ENCODE data around the gene PRKAA1. TPM values are rescaled to one million over a fixed set of nuclear protein-coding genes. Genes with fewer than 3 reads are reported as not detected.

The PRKAA1 gene
- 63.7 and 75.9 TPM in 2 replicates for total RNA-seq (2014; rRNA removed; shearing (Covaris generic))

DNA sequence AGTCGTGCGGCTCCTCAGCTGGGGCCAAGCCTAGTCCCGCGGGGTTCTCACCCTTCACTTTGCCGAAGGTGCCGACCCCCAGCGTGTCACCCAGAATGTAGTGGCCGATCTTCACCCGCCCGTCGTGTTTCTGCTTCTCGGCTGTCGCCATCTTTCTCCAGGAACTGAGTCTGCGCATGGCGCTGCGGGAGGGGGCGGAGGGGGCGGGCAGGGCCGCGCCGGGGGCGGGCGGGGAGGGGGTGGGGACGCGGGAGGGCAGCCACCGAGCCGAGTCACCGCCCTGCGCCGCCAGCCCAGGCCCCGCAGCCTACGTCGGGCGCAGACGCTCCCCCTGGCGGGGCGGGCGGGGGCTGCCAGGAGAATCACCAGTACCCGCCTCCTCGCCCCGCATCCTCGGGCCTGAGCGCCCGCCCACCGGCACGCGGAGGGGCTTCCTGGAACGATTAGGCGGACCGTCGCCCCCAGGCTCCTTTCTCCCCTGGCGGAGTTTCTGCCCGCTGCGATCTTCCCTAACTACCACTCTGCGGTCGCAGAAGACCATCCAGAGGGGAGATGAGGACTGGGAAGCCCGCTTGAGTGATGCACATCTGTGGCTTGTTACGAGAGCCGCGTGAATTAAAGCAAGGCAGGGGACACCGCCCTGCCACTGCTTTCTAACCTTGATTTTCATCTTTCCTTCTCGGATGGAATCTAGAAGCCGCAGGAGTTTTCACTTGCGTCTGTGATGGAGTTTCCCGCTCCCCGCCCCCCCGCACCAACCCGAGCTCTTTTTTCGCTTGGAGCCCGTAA, at the start of gene PRKAA1:
PRKAA1 (minus strand) TSS at position 363 of the 789 bp plus-strand sequence; CDS start at position 178, 185 bp downstream.
- peak; percentile 84 for DNase-seq (ENCODE audit: low read depth)

DNA sequence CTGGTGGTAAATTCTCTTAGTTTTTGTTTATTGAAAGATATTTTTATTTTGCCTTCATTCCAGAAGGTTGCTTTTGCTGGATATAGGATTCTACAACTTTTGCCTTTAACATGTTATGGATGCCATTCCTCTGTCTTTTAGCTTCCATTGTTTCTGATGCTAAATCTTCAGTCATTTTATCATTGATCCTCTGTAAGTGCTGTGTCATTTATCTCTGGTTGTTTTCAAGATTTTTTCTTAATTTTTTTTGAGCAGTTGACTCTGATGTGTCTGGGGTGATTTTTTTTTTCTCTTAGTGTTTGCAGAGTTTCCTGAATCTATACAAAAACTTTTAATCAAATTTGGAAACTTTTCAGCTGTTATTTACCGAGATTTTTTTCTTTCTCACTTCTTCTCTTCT, 49.4 kb upstream of the PRKAA1 start:
- DNase-seq (ENCODE audit: low read depth): no peak

DNA sequence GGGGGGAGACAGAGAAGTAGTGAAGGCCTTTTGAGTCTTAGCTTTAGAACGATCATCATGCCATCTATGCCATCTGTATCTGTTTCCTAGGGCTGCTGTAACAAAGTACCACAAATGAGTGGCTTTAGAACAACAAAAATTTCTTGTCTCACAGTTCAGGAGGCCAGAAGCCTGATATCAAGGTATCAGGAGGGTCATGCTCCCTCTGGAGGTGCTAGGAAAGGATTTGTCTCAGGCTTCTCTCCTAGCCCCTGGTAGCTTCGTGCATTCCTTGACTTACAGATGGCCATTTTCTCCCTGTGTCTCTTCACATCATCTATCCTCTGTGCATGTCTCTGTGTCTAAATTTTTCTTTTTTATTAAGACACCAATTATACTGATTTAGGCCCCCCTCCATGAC, 48.2 kb upstream of the PRKAA1 start:
- DNase-seq (ENCODE audit: low read depth): no peak

DNA sequence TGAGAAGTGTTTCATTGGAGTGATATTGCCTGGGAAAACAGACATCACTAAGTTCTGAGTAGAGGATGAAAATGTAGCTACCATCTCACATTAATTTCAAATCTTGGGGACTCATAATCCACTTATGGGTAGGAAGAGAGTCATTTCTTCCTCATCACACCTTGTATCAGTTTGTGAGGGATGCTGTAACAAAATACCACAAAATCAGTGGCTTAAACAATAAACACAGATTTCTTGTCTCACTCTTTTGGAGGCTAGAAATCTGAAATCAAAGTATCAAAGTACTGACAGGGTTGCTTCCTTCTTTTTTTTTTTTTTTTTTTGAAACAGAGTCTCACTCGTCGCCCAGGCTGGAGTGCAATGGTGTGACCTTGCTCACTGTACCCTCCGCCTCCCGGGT, 46.4 kb upstream of the PRKAA1 start:
- DNase-seq (ENCODE audit: low read depth): no peak

DNA sequence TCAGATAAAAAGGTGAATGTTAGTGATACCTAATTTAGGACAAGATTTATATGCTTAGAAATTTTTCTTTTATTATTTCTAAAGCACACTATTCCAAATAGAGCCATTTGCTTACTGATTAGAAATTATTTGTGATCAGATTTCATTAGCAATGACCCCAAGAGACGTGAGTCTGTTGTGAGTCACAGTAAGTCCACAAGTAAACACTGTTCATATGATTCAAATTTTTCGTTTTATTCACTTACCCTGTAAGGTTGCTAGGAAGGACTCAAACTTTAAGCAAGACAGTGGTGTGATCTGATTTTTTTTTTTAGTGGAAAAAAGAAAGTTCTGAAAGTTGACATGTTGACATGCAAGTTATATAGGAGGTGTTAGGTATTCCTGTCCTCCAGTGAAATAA, 44.2 kb upstream of the PRKAA1 start:
- DNase-seq (ENCODE audit: low read depth): peak; percentile 7

DNA sequence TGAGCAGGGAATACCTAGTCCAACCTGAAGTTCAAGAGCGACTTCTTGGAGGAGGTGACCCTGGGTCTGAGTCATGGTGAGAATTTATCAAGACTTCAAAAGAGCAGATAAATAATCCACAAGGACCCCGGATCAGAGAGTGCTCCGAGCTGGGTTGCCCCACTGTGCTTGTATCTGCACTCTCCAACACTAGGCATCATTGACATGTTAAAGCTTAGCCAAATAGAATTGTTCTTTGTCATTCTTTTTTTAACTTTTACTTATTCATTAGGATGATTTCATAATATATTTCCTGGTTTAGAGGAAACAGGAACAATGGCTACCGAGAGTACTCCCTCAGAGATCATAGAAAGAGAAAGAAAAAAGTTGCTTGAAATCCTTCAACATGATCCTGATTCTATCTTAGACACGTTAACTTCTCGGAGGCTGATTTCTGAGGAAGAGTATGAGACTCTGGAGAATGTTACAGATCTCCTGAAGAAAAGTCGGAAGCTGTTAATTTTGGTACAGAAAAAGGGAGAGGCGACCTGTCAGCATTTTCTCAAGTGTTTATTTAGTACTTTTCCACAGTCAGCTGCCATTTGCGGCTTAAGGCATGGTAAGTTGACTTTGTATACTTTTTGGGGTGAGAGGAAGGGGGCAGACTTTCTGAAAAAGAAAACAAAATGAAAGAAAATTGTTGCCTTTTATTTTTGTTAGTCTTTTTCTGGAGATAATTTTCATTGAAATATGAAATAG, 43.1 kb upstream of the PRKAA1 start, which contains the start of gene CARD6:
CARD6 (plus strand) TSS at position 300 of the 738 bp plus-strand sequence; CDS start at position 316, 16 bp downstream.
- DNase-seq (ENCODE audit: low read depth): peak; percentile 51

DNA sequence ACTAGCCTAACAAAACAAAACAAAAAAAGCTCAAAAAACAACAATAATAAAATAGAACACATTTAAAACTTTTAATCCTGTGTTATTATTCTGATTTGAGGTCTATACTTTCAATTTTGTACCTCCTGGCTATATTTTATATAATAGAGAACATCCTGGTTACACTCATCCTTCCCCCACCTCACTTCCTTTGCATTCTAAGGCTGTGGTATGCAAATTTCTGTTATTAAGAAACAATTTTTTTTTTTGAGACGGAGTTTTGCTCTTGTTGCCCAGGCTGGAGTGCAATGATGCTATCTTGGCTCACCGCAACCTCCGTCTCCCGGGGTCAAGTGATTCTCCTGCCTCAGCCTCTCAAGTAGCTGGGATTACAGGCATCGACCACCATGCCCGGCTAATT, 39.9 kb upstream of the PRKAA1 start:
- no peak for DNase-seq (ENCODE audit: low read depth)

DNA sequence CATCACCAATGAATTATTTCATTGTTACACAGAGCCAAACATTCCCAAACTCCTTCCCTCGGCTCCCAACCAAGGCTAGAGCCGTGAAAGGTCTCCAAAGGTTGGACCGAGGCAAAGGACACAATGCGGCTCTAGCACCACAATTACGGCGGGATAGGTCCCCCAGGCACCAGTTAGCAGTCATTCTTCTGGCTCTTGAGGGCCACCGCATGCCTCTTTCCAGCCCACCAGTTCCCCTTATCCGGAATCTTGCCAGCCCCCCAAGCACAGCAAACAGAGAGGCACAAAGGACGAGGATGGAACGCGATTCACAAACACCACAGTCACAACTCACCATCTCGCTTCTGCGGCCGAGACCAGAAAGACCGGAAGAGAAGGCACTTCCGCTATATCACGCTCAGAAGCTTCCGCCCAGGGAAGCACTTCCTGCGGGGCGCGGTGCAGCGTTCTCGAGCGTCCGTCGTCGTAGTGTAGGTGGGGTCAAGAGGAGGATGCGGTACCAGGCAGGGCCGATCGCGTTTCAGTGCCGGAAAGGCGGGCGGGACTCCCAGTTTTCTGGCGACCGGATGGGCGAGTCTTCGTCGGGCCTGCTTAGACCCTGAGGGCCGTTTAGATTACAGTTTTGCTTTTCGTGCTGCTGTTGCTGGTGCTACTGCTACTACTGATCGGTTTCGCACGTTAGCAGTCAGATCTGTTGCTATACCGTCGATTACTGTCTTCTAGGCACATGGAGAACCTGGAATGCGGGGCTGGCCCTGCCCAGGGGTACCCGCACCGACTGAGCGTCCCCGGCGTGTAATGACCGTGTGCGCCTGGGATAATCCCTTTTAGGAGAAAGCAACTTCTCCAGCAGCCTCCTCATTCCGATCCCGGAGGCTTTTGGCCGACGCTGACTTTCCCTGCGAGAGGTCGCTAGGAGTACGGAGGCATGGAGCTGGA, 36.9 kb upstream of the PRKAA1 start, which contains the start of gene RPL37:
RPL37 (minus strand) TSS at position 374 of the 939 bp plus-strand sequence; CDS start at position 337, 37 bp downstream.
- DNase-seq (ENCODE audit: low read depth): peak; percentile 96

DNA sequence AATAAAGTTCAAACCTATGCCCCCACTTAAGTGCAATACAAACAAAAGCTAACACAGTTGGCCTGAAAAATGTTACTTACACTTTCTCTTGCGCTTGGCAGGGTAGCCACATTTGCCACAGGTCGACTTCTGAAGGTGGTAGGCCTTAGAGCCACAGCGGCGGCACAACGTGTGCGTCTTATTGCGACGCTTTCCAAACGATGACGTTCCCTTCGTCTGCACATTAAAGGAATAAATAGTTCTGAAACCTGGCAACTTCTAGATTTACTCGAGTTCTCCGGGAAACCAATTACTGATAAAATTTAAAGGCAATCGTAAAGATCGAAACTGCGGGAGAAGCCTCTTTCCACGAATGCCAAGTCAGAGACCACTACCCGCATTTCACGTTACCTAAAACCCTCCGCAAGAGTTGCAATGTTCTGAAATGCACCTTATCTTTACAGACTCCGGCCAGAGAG, 36.2 kb upstream of the PRKAA1 start:
- DNase-seq (ENCODE audit: low read depth): peak; percentile 21

DNA sequence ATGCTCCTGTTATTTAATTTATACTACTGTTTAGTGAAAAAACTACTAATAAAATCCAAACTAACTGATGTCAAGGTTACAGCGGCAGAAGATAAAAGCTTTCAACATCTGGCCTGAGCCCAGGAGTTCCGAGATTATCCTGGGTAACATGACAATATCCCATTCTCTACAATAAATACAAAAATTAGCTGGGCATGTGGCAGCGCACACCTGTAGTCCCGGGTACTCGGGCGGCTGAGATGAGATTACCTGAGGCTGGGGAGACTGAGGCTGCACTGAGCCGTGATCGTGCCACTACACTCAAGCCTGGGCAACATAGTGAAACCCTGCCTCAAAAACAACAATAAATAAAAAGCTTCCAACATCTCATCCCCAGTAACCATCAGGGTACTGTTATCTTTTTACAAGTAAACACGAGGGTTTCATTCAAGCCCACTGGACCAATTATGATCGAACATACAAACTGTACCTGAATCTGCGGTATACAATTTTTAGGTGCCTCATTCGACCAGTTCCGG, 35.6 kb upstream of the PRKAA1 start:
- DNase-seq (ENCODE audit: low read depth): no peak

DNA sequence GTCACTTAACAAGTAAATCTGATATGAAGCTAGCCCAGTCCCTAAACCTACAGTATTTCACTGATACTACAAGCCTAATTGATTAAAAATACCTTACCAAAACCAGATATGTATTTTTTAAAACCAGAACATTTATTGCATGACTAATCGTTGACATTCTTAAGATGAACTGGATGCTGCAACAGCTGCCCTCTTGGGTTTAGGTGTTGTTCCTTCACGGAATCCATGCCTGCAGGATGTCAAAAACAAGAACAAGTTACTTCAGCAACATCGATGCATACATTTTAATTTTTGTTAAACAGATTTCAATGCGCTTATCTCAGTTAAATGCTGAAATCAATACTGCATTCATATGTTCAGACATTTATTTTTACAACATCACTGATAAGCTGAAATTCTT, 34.2 kb upstream of the PRKAA1 start:
- no peak for DNase-seq (ENCODE audit: low read depth)

DNA sequence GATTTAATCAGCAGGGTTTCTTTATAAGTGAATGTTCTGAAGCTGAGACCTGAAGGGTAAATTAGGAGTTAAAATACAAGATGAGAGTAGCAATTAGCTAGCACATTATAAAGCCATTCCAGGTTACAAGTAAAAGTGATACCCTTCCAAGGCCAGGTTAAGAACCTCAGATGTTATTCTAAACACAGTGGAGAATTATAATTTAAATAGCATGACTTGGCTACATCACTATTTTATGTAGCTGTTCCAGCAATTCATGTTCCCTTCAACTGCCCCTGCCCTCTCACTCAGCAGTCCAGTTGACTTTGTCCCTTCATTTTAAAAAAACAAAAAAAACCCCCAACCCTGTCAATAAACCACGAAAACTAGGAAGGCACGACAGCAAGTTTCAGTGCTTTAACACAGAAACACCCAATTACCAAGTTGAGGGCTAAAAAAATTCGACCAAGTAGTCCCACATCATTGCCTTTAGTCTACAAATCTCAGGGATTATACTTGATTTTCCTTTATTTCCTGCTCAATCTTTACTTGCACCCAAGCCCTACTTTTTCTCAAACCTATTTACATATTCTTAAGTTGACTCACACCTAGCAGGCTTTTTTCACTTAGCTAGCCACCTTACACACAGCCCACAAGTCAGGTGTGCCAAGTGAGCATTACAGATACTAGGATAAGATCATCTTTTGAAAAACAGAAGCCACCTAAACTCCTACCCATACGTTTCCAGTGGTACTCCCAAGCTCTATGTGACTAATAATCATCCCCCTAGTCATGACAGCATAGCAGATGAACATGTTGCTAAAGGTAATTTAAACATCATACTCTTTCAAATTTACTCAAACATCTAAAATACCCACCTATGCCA, 33.4 kb upstream of the PRKAA1 start:
- no peak for DNase-seq (ENCODE audit: low read depth)

DNA sequence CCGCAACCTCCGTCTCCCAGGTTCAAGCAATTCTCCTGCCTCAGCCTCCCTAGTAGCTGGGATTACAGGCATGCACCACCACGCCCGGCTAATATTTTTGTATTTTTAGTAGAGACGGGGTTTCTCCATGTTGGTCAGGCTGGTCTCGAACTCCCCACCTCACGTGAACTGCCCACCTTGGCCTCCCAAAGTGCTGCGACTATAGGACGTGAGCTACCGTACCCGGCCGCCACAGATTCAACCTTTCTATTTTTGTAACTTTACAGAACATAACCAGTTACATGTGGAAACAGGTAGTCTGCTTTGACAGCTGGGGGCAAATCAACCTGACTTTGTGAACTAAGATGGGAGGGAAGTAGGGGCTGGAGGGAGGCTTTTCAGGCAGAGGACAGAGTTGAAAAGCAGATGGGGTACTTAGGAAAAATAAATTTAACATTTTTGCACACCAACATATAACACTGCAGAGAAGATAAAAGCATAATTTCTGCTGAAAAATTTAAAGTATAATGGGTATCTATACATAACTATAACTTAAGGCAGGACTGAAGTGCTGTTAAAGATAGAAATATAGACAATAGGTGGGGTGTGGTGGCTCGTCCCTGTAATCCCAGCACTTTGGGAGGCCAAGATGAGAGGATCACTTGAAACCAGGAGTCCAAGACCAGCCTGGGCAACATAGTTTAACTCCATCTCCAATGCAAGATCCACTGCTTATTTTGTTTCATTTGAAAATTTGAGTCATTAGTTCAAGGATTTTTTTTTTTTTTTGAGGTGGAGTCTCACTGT, 31.8 kb upstream of the PRKAA1 start:
- DNase-seq (ENCODE audit: low read depth): no peak

DNA sequence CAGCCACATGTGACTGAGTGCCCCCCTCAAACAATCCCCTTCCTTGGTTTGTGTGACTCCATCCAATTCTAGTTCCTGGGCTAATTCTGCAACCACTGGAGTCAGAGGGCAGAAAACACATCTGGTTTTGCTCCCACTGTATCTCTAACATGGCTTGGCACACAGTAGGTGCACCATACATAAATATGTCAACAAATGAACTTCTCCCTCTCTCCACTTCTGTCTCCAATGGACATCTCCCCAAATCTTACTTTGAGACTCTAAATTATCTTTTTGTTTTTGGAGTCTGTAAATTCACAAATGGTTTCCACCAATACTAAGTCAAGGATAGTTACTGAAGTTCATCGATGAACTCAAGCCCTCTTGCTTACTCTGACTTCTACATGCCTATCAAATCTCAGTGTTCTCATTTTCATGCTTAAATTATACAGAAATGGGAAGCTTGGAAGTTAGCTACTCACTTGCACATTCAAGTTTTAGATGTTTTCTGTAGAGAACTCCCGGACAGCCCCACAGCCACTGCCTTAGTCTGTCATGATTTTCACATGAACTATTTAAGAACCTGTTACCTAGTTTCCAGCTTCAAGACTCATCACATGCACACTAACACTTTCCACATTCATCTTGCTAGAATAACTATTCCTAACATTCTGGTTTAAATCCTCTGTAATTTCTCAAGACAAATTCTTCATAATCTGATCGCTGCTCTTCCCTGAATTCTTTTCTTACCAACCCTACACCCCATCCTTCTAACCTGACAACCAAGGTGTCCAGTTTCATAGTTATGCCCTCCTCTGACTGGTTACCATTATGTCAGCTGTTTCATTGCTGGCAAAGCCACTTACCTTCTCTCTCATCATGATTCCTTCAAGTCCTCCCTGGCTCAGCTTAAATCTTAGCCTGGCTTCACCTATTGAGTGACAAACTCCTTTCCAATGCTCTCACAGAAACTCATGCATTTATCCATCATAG, 30.8 kb upstream of the PRKAA1 start:
- DNase-seq (ENCODE audit: low read depth): no peak

DNA sequence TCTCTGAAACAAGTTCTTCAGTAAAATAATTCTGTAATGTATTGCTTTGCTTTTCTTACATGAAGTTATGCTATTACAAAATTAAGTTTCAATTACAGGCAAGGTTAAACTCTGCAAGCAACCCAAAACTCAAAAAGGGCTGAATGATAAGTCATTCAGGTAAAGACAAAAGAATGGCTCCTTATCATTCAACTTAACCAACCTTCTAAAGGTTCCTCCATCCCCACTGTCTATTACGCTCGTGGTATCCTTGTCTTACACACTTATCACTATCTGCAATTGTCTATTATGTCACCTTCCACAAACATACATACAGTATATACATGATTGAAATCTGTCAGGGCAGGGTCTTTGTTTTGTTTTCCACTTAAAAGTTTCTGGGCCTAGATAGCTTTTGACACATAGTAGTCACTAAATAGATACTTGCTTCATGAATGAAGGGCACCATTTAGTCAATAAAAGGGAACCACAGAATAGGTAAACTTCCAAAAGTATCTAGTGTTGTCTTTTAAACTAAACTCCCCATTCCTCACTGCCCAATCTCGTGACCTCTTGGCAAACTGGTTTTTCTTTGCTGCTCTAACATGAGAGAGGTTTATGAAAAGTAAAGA, 30.0 kb upstream of the PRKAA1 start:
- no peak for DNase-seq (ENCODE audit: low read depth)

DNA sequence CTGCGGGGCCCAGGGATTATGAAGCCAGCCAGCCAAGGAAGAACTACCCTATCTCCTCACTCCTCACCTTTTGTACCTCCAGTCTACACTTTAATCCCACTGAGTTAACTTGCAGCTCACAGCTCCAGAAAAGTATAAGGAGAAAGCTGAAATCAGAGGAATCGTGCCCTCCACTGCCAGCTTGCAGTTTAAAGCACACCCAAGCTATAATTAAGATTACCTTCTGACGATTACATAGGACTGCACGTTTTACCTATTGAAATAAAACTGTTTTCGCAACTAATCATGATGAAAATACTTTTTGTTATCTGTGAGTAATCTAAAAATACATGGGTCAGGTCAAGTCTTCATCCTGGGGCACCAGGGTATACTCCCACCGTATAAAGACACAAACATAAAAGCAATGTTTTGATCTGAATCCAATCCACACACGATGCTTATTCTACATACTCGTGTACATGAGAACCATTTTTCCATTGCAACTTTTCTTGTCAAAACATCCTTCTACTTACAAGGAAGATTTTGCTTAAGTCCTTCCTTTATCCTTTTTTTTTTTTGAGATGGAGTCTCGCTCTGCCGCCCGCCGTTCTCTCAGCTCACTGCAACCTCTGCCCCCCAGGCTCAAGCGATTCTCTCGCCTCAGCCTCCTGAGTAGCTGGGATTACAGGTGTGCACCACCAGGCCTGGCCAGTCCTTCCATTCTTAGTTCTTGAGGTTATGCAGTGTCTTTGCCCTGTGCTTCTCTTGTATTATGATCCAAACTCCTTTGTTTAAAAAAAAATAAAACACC, 29.2 kb upstream of the PRKAA1 start:
- DNase-seq (ENCODE audit: low read depth): no peak

All from RPMI7951 (cell line).